Motor neuron (in vitro differentiated cells): ENCODE data around the gene WASL. TPM values are rescaled to one million over a fixed set of nuclear protein-coding genes. Genes with fewer than 3 reads are reported as not detected.

ENCODE experiments used
- ATAC-seq, 8 experiments: fragments of 200-7000 bp; cut with Tn5 transposase; replicated peaks in 6 of 8; 2 replicates each; pipeline ENCODE4 v1.8.0; 2021; ENCODE audit warnings: mild to moderate bottlenecking in 8 of 8, moderate library complexity in 8 of 8
- H3K27ac ChIP-seq, 2 donors: fragments of 250-450 bp; sonication (Bioruptor Pico); 2 replicates each; pipeline ENCODE4 v1.9.0; 2021; ENCODE audit warnings: antibody characterized with exemption in 2 of 2, mild to moderate bottlenecking in 2 of 2, moderate library complexity in 1 of 2
- H3K4me1 ChIP-seq, 2 donors: fragments of 250-450 bp; sonication (Bioruptor Pico); replicated peaks in 1 of 2; 2 replicates each; pipeline ENCODE4 v1.6.1; 2021; ENCODE audit warnings: antibody characterized with exemption in 2 of 2, mild to moderate bottlenecking in 2 of 2, moderate library complexity in 1 of 2
- H3K4me3 ChIP-seq, 5 donors: fragments of 250-450 bp; sonication (Bioruptor Pico); 2 replicates each; pipeline ENCODE4 v1.9.0; 2021; ENCODE audit warnings: antibody characterized with exemption in 5 of 5, mild to moderate bottlenecking in 5 of 5, moderate library complexity in 4 of 5
- WGBS, 10 experiments: fragments of 450-650 bp; shearing (Covaris generic); methylation state at CpG; one replicate each; pipeline ENCODE4 v1.0.0; 2022; 5-methylcytosine and 5-hydroxymethylcytosine counted together
- in situ Hi-C, 9 experiments: fragments of 400-800 bp; cut with MboI; loops; one replicate each; pipeline ENCODE4 v1.15.0; 2021; ENCODE audit warnings: low sequenced_read_pairs in 9 of 9, low pct_unique_long_range_greater_than_20kb in 2 of 9; ENCODE audit not compliant: unreplicated experiment in 9 of 9
- total RNA-seq, 8 experiments: library from RNA; unstranded; fragments of 300-600 nt; gene quantifications; 2 replicates each; pipeline versions ENCODE4 v1.2.3 to v1.2.4, GENCODE V29; 2022

WASL gene
- total RNA-seq, 8 experiments from 2014 or later: 18.8 to 35.6 (median 27.1) TPM

- in situ Hi-C loops: no loop called here
- Histone ChIP-seq H3K4me1 (no peaks in the 10 kb centered on the region), H3K4me3 (no peak overlapping the region), H3K27ac (no peak overlapping the region)
- peak in 1 of 8 experiments; percentile 35 for ATAC-seq
- 63 to 100% (median 100%) methylated on average over 1 to 2 of the region's 2 CpGs; no CpG with 5 or more reads in 3 of the 10 experiments for WGBS, 10 experiments
These were observed 29.5 kb downstream of the WASL start for GRCh38 chr7:123719197-123719721.

DNA sequence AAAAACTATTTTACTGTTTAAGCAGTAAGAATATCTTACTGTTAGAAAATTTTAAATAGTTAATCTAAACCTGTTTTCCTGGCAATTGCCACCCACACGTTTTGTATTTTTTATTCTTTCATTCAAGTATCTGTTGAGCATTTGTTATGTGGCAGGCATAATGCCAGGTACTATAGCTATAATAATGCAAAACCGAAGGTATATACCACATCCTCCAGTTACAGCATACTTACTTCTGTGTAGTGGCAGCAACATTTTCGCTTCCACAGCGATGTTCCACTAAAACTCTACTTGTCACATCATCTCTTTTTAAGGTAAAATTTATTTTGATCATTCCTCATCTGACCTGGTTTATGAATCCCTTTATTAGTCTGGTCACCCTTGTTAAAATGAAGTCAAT lies 30.0 kb downstream of the WASL start:
- WGBS, 10 experiments: 66 to 100% (median 97%) methylated on average over 1 to 4 of the region's 4 CpGs; no CpG with 5 or more reads in 2 of the 10 experiments
- H3K4me1 ChIP-seq: no peaks in the 10 kb centered on the region
- ATAC-seq: no peak
- no peak overlapping the region for H3K4me3 ChIP-seq
- no peak overlapping the region for H3K27ac ChIP-seq
- in situ Hi-C loops: no loop called here

DNA sequence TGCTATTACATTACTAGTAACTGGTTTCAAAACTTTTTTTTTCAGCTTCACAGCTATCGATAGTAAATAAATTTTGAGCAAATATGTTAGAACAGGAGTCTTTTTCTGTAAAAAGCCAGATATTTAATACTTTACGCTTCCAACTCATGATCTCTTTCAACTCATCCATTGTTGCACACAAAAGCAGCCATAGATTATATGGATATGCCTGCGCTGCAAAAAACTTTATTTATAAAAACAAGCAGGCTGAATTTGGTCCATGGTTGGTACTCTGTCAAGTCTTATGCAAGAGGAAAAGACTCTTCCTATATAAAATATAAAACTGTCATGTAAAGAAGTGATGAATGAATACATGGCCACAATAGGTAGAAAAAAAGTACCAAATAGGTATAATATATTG lies 31.1 kb downstream of the WASL start:
- Histone ChIP-seq H3K27ac (no peak overlapping the region), H3K4me1 (no peaks in the 10 kb centered on the region), H3K4me3 (no peak overlapping the region)
- ATAC-seq: no peak
- 93 to 100% (median 100%) methylated on average over 2 to 3 of the region's 3 CpGs; no CpG with 5 or more reads in 1 of the 10 experiments for WGBS, 10 experiments
- in situ Hi-C loops: no loop called here

- WGBS, 10 experiments: 75 to 100% (median 100%) methylated on average over 1 of the region's 1 CpG; no CpG with 5 or more reads in 3 of the 10 experiments
- ATAC-seq: no peak
- Histone ChIP-seq H3K4me3 (no peak overlapping the region), H3K4me1 (no peaks in the 10 kb centered on the region), H3K27ac (no peak overlapping the region)
- in situ Hi-C loops: no loop called here
These were observed 31.9 kb downstream of the WASL start for GRCh38 chr7:123716877-123717276.

- WGBS, 10 experiments: 0 to 80% (median 10%) methylated on average over 1 of the region's 1 CpG; no CpG with 5 or more reads in 4 of the 10 experiments
- in situ Hi-C loops: no loop called here
- Histone ChIP-seq H3K4me1 (no peaks in the 10 kb centered on the region), H3K4me3 (no peak overlapping the region), H3K27ac (no peak overlapping the region)
- peak in 2 of 8 experiments; percentile 71 to 84 for ATAC-seq
These were observed 33.0 kb downstream of the WASL start for GRCh38 chr7:123715799-123716198.

DNA sequence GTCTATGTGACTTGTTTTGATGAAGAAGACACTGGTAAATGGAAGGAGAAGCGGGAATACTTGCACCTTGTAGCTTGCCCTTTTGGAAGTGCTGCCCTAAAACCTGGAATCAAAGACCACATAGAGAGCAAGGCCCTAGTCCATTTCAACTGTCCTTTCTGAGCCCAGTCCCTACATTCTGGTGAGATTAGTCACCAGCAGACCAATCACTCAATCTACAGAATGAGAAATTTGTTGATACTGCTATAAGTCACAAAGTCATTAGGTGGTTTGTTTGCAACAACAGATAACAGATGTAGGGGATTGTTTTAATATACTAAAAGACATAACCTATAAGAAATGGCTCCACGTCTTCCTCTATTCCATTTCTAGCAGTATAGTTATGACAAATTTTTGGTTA lies 33.6 kb downstream of the WASL start:
- H3K4me1 ChIP-seq: no peaks in the 10 kb centered on the region
- 84 to 100% (median 100%) methylated on average over 1 to 2 of the region's 2 CpGs; no CpG with 5 or more reads in 2 of the 10 experiments for WGBS, 10 experiments
- in situ Hi-C loops: no loop called here
- no peak overlapping the region for H3K4me3 ChIP-seq
- H3K27ac ChIP-seq: no peak overlapping the region
- ATAC-seq: no peak

- WGBS, 10 experiments: 68 to 100% (median 93%) methylated on average over 2 to 3 of the region's 3 CpGs; no CpG with 5 or more reads in 1 of the 10 experiments
- Histone ChIP-seq H3K4me3 (no peak overlapping the region), H3K4me1 (no peaks in the 10 kb centered on the region), H3K27ac (no peak overlapping the region)
- in situ Hi-C loops: no loop called here
- ATAC-seq: no peak
These were observed 34.3 kb downstream of the WASL start for GRCh38 chr7:123714296-123715080.

GRCh38 chr7:123712619-123713018 lies 36.2 kb downstream of the WASL start:
- Histone ChIP-seq H3K4me1 (no peaks in the 10 kb centered on the region), H3K4me3 (no peak overlapping the region), H3K27ac (no peak overlapping the region)
- WGBS, 10 experiments: 20 to 100% (median 73%) methylated on average over 1 of the region's 1 CpG; no CpG with 5 or more reads in 3 of the 10 experiments
- in situ Hi-C loops: no loop called here
- no peak for ATAC-seq

DNA sequence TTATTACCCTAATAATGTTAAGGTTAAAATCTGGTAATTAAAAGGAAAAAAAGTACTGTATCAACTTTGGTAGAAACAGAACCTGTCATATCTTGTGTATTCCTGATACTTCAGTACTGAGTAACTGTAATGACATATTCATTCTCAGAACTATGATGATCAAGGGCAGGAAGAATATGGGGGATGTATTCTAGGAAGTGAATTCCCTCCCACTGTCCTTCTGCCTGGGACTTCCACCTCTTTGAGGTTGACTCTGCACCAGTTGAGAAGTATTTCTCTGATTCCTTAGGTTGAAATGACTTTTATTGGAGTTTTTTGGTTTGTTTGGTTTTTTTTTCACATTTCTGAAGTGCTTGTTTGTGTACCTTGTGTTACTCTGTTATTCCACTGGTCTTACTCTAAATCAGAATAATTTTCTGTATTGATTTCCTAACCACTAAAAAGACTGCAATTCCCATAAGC lies 36.9 kb downstream of the WASL start:
- Histone ChIP-seq H3K27ac (no peak overlapping the region), H3K4me3 (no peak overlapping the region), H3K4me1 (no peaks in the 10 kb centered on the region)
- peak in 3 of 8 experiments; percentile 19 to 69 (median 34) for ATAC-seq
- in situ Hi-C loops: no loop called here

DNA sequence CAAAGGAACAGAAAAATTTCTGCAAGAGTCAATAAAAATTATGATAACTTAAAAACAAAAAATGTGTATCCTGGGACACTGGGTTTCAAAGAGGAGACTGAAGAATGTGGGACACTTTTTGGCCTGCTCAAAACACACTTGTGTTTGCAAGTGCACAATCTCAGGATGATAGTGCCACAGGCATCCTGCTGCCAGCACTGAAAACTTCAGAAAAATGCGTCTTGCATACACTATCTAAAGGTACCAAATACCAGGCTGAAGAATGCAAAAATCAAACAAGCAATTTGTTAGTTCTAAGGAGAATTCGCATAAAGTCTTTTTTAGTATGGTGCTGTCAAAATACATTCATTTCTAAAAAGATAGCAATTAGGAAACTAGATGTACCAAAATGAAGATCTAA lies 38.1 kb downstream of the WASL start:
- no peaks in the 10 kb centered on the region for H3K4me1 ChIP-seq
- 0 to 100% (median 83%) methylated on average over 1 to 2 of the region's 2 CpGs; no CpG with 5 or more reads in 1 of the 10 experiments for WGBS, 10 experiments
- in situ Hi-C loops: no loop called here
- no peak overlapping the region for H3K27ac ChIP-seq
- peak in 1 of 8 experiments; percentile 55 for ATAC-seq
- no peak overlapping the region for H3K4me3 ChIP-seq

- H3K4me3 ChIP-seq: no peak overlapping the region
- no peak for ATAC-seq
- H3K27ac ChIP-seq: no peak overlapping the region
- whole genome bisulfite sequencing, 10 experiments: 50 to 100% (median 85%) methylated on average over 1 to 2 of the region's 2 CpGs
- in situ Hi-C loops: no loop called here
- H3K4me1 ChIP-seq: no peaks in the 10 kb centered on the region
These were observed 39.3 kb downstream of the WASL start for GRCh38 chr7:123709525-123709924.

- H3K27ac ChIP-seq: no peak overlapping the region
- ATAC-seq: no peak
- in situ Hi-C loops: no loop called here
- H3K4me1 ChIP-seq: no peaks in the 10 kb centered on the region
- 86 to 100% (median 100%) methylated on average over 1 of the region's 1 CpG; no CpG with 5 or more reads in 3 of the 10 experiments for WGBS, 10 experiments
- H3K4me3 ChIP-seq: no peak overlapping the region
These were observed 43.4 kb downstream of the WASL start for GRCh38 chr7:123705211-123705901.

- H3K4me3 ChIP-seq: no peak overlapping the region
- in situ Hi-C loops: no loop called here
- H3K4me1 ChIP-seq: no peaks in the 10 kb centered on the region
- WGBS, 10 experiments: 29 to 100% (median 86%) methylated on average over 2 to 3 of the region's 3 CpGs
- no peak overlapping the region for H3K27ac ChIP-seq
- ATAC-seq: peak in 1 of 8 experiments; percentile 89
These were observed 52.7 kb downstream of the WASL start for GRCh38 chr7:123695944-123696677.
